ENCODE results near the gene PELI3.

PELI3 gene

DNA sequence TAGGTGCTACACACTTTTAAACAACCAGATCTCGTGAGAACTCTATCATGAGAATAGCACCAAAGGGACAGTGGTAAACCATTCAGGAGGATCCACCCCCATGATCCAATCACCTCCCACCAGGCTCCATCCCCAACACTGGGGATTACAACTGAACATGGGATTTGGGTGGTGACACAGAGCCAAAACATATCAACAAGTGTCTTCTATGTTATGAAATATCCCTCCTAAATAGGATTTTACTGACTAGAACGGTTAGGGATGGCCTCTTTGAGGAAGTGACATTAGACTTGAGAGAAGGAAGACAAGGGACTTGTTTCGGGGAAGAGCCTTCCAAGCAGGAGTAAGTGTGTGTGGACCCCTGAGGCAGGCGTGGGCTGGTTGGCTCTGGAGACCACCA is 16.1 kb upstream of the PELI3 start:
- Histone ChIP-seq H3K9me2 (ENCODE audit: low read depth, low read length) (no peaks in the 10 kb centered on the region), H2AFZ (ENCODE audit: low read length) (no peak overlapping the region), H3K4me3 (ENCODE audit: low read depth, low read length, poor library complexity, severe bottlenecking) (no peak overlapping the region), H3K79me2 (ENCODE audit: insufficient read depth, low read length) (no peaks in the 10 kb centered on the region), H3K27me3 (ENCODE audit: insufficient read depth, low read length) (peaks cover 8% of the 10 kb centered on the region; the same call in 1 of the 2 replicates), H3K4me2 (ENCODE audit: low read length) (no peak overlapping the region), H3K9me3 (ENCODE audit: low read length) (no peaks in the 10 kb centered on the region), H3K9ac (ENCODE audit: low read length) (no peak overlapping the region), H3K36me3 (ENCODE audit: insufficient read depth, low read length) (no peaks in the 10 kb centered on the region), H4K20me1 (ENCODE audit: insufficient read depth, low read length) (no peaks in the 10 kb centered on the region), H3F3A (ENCODE audit: insufficient read depth, low read length) (no peaks in the 10 kb centered on the region), H3K27ac (ENCODE audit: low read depth, low read length, poor library complexity, severe bottlenecking) (no peak overlapping the region), H3K4me1 (ENCODE audit: insufficient read depth, low read length, severe bottlenecking) (no peaks in the 10 kb centered on the region)
- TF ChIP-seq, protein P1, sequence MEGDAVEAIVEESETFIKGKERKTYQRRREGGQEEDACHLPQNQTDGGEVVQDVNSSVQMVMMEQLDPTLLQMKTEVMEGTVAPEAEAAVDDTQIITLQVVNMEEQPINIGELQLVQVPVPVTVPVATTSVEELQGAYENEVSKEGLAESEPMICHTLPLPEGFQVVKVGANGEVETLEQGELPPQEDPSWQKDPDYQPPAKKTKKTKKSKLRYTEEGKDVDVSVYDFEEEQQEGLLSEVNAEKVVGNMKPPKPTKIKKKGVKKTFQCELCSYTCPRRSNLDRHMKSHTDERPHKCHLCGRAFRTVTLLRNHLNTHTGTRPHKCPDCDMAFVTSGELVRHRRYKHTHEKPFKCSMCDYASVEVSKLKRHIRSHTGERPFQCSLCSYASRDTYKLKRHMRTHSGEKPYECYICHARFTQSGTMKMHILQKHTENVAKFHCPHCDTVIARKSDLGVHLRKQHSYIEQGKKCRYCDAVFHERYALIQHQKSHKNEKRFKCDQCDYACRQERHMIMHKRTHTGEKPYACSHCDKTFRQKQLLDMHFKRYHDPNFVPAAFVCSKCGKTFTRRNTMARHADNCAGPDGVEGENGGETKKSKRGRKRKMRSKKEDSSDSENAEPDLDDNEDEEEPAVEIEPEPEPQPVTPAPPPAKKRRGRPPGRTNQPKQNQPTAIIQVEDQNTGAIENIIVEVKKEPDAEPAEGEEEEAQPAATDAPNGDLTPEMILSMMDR (IDR thresholded peaks at IDR 0.05; ENCODE audit: low read length) = no peak
- TF ChIP-seq EZH2 (IDR thresholded peaks at IDR 0.05; ENCODE audit: borderline replicate concordance, low read length) = no peak

GRCh38 chr11:66451663-66452062 is 15.0 kb upstream of the PELI3 start:
- H3K4me2 ChIP-seq (ENCODE audit: low read length) = no peak overlapping the region
- H3K79me2 ChIP-seq (ENCODE audit: insufficient read depth, low read length) = no peaks in the 10 kb centered on the region
- H4K20me1 ChIP-seq (ENCODE audit: insufficient read depth, low read length) = no peaks in the 10 kb centered on the region
- H3K9ac ChIP-seq (ENCODE audit: low read length) = no peak overlapping the region
- H3K4me3 ChIP-seq (ENCODE audit: low read depth, low read length, poor library complexity, severe bottlenecking) = no peak overlapping the region
- H3K36me3 ChIP-seq (ENCODE audit: insufficient read depth, low read length) = no peaks in the 10 kb centered on the region
- TF ChIP-seq EZH2 (IDR thresholded peaks at IDR 0.05; ENCODE audit: borderline replicate concordance, low read length) = no peak
- TF ChIP-seq, protein P1 (IDR thresholded peaks at IDR 0.05; ENCODE audit: low read length) = no peak
- H2AFZ ChIP-seq (ENCODE audit: low read length) = no peak overlapping the region
- H3K27ac ChIP-seq (ENCODE audit: low read depth, low read length, poor library complexity, severe bottlenecking) = no peak overlapping the region
- no peaks in the 10 kb centered on the region for H3K9me3 ChIP-seq (ENCODE audit: low read length)
- peaks cover 8% of the 10 kb centered on the region; the same call in 1 of the 2 replicates for H3K27me3 ChIP-seq (ENCODE audit: insufficient read depth, low read length)
- no peaks in the 10 kb centered on the region for H3K9me2 ChIP-seq (ENCODE audit: low read depth, low read length)
- H3F3A ChIP-seq (ENCODE audit: insufficient read depth, low read length) = no peaks in the 10 kb centered on the region
- H3K4me1 ChIP-seq (ENCODE audit: insufficient read depth, low read length, severe bottlenecking) = no peaks in the 10 kb centered on the region

DNA sequence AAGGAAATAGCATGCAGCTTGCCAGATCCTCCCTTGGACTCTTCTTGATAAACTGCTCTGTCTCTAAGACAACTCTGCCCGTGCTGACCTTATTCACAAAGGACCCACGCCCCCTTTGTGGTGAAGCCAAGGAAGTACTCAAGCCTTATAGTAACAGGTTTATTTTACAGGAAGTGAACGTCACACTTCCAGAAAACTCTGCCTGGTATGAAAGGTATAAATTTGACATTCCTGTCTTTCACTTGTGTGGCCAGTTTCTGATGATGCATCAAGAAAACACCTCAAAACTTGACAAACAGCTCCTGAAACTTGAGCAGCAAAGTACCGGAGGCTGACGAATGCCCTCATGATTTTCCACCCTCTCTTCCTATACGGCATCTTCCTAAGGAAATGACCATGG is 12.5 kb upstream of the PELI3 start:
- Histone ChIP-seq H3K27ac (ENCODE audit: low read depth, low read length, poor library complexity, severe bottlenecking) (no peak overlapping the region), H4K20me1 (ENCODE audit: insufficient read depth, low read length) (no peaks in the 10 kb centered on the region), H2AFZ (ENCODE audit: low read length) (no peak overlapping the region), H3K4me3 (ENCODE audit: low read depth, low read length, poor library complexity, severe bottlenecking) (no peak overlapping the region), H3K36me3 (ENCODE audit: insufficient read depth, low read length) (no peaks in the 10 kb centered on the region), H3K9me2 (ENCODE audit: low read depth, low read length) (no peaks in the 10 kb centered on the region), H3K4me1 (ENCODE audit: insufficient read depth, low read length, severe bottlenecking) (peaks cover 8% of the 10 kb centered on the region), H3K27me3 (ENCODE audit: insufficient read depth, low read length) (peaks cover 8% of the 10 kb centered on the region; the same call in 1 of the 2 replicates), H3K9ac (ENCODE audit: low read length) (no peak overlapping the region), H3F3A (ENCODE audit: insufficient read depth, low read length) (no peaks in the 10 kb centered on the region), H3K79me2 (ENCODE audit: insufficient read depth, low read length) (no peaks in the 10 kb centered on the region), H3K9me3 (ENCODE audit: low read length) (no peaks in the 10 kb centered on the region), H3K4me2 (ENCODE audit: low read length) (no peak overlapping the region)
- TF ChIP-seq, protein P1 (IDR thresholded peaks at IDR 0.05; ENCODE audit: low read length) = no peak
- no peak for TF ChIP-seq EZH2 (IDR thresholded peaks at IDR 0.05; ENCODE audit: borderline replicate concordance, low read length)

Measured in OCI-LY1 (cell line).